Right cardiac atrium (tissue), 5 donors: Measurements from ENCODE around the gene STK11IP. TPM values are rescaled to one million over a fixed set of nuclear protein-coding genes. Genes with fewer than 3 reads are reported as not detected.

Source experiments
- ATAC-seq, 2 donors: fragments of 200-7000 bp; cut with Tn5 transposase; one replicate each; pipeline versions ENCODE4 v1.8.0 to v1.9.1; 2020; ENCODE audit warnings: moderate library complexity in 2 of 2, mild to moderate bottlenecking in 1 of 2
- DNase-seq, 3 donors: peaks; one replicate each; pipeline ENCODE4 v3.0.0-alpha.2; 2020
- H3K27ac ChIP-seq: one replicate; pipeline ENCODE4 v1.5.1; 2013; ENCODE audit warnings: mild to moderate bottlenecking, low read length, control low read depth, moderate library complexity
- H3K27me3 ChIP-seq: one replicate; pipeline ENCODE4 v1.6.1; 2013; ENCODE audit not compliant: control insufficient read depth, insufficient read depth
- H3K4me1 ChIP-seq: one replicate; pipeline ENCODE4 v1.6.1; 2013; ENCODE audit warnings: low read length; ENCODE audit not compliant: control insufficient read depth, insufficient read depth
- H3K4me3 ChIP-seq: one replicate; pipeline ENCODE4 v1.5.1; 2013; ENCODE audit warnings: low read length, control low read depth
- H3K9me3 ChIP-seq: one replicate; pipeline ENCODE4 v1.6.1; 2013; ENCODE audit warnings: low read length; ENCODE audit not compliant: control insufficient read depth
- WGBS: extraction: QIAGEN DNeasy Blood & Tissue Kit; methylation state at CpG from one replicate; pipeline ENCODE4 v1.1.7; 2013; 5-methylcytosine and 5-hydroxymethylcytosine counted together
- intact Hi-C, 4 donors: fragments of 100-400 bp; cut with DNase I; formaldehyde crosslinking; loops; one replicate each; pipeline versions ENCODE4 v1.11.0 to v1.14.0; 2022 to 2023
- polyA plus RNA-seq: library from polyadenylated mRNA; stranded (reverse); fragments of 200-250 nt; gene quantifications from one replicate; pipeline ENCODE4 v1.2.3, GENCODE V29; 2013
- total RNA-seq, 4 donors: library from RNA; stranded (reverse); fragmentation: NEBNext Ultra II Directional; extraction: Animal tissue kit (Norgen Biotek cat#: 25700); gene quantifications; one replicate each; pipeline ENCODE4 v1.2.1, GENCODE V29; 2021
- donor health status: healthy with polysubstance abuse.
- donor health status: DM: no; HTN: yes; CAD: no.
- donor health status: DM: no; HTN: no; CAD: no.
- donor health status: DM: no; HTN: yes; CAD: no; lungs with severe emphysema.
- donor health status: DM: yes; HTN: yes; CAD: no.

The STK11IP gene
- total and polyA plus RNA-seq, 5 donors, result 12.1 to 19.0 (median 14.2) TPM

- Histone ChIP-seq H3K4me3 (no peak overlapping the region), H3K27ac (peak overlapping the region; percentile 93), H3K9me3 (no peaks in the 10 kb centered on the region), H3K4me1 (no peaks in the 10 kb centered on the region), H3K27me3 (no peaks in the 10 kb centered on the region)
- DNase-seq (peak; percentile 70 to 83 (median 79)), ATAC-seq (peak; percentile 67 to 75)
- intact Hi-C loops, result loop anchor here in 1 of 4 donors (5.0 kb wide), 1 partner anchor 58 kb away; the partner anchor contains the start of genes INHA and OBSL1
- WGBS, result 64% methylated on average over 20 of the region's 20 CpGs
Observed at GRCh38 chr2:219629976-219630695, 32.5 kb downstream of the STK11IP start.

- DNase-seq (peak; percentile 78 to 91 (median 89)), ATAC-seq (peak; percentile 73 to 76)
- H3K4me1 ChIP-seq, result no peaks in the 10 kb centered on the region
- no peaks in the 10 kb centered on the region for H3K27me3 ChIP-seq
- H3K9me3 ChIP-seq, result no peaks in the 10 kb centered on the region
- 56% methylated on average over 17 of the region's 17 CpGs for WGBS
- H3K4me3 ChIP-seq, result peak overlapping the region; percentile 6
- intact Hi-C loops, result no loop called here
- H3K27ac ChIP-seq, result peak overlapping the region; percentile 82
Observed at GRCh38 chr2:219630770-219631405, 33.2 kb downstream of the STK11IP start.

GRCh38 chr2:219631406-219631891, 33.8 kb downstream of the STK11IP start:
- intact Hi-C loops, result no loop called here

GRCh38 chr2:219631904-219632759, 34.5 kb downstream of the STK11IP start:
- ATAC-seq, result no peak
- 71% methylated on average over 34 of the region's 34 CpGs for WGBS
- peak; percentile 24 to 76 (median 64) for DNase-seq
- Histone ChIP-seq H3K4me1 (no peaks in the 10 kb centered on the region), H3K27me3 (no peaks in the 10 kb centered on the region), H3K4me3 (no peak overlapping the region), H3K9me3 (no peaks in the 10 kb centered on the region), H3K27ac (peak overlapping the region; percentile 82)
- intact Hi-C loops, result no loop called here

More at GRCh38 chr2:219631406-219631891, 33.8 kb downstream of the STK11IP start:
- WGBS, result 72% methylated on average over 9 of the region's 9 CpGs
- no peaks in the 10 kb centered on the region for H3K9me3 ChIP-seq
- peak overlapping the region; percentile 82 for H3K27ac ChIP-seq
- no peaks in the 10 kb centered on the region for H3K4me1 ChIP-seq
- peak in 2 of 3 donors; percentile 16 to 61 for DNase-seq
- no peaks in the 10 kb centered on the region for H3K27me3 ChIP-seq
- H3K4me3 ChIP-seq, result peak overlapping the region; percentile 6
- no peak for ATAC-seq

GRCh38 chr2:219632760-219633105, 35.1 kb downstream of the STK11IP start:
- Histone ChIP-seq H3K4me3 (no peak overlapping the region), H3K27ac (peak overlapping the region; percentile 82), H3K27me3 (no peaks in the 10 kb centered on the region), H3K9me3 (no peaks in the 10 kb centered on the region), H3K4me1 (no peaks in the 10 kb centered on the region)
- ATAC-seq (no peak), DNase-seq (no peak)
- intact Hi-C loops, result no loop called here
- 74% methylated on average over 8 of the region's 8 CpGs for WGBS

GRCh38 chr2:219633276-219634065, 35.8 kb downstream of the STK11IP start:
- no peaks in the 10 kb centered on the region for H3K9me3 ChIP-seq
- H3K27me3 ChIP-seq, result no peaks in the 10 kb centered on the region
- 76% methylated on average over 22 of the region's 22 CpGs for WGBS
- H3K27ac ChIP-seq, result peak overlapping the region; percentile 82
- no peak overlapping the region for H3K4me3 ChIP-seq
- H3K4me1 ChIP-seq, result no peaks in the 10 kb centered on the region
- DNase-seq (peak in 1 of 3 donors; percentile 55), ATAC-seq (no peak)
- intact Hi-C loops, result no loop called here

- ATAC-seq, result no peak
- Histone ChIP-seq H3K27ac (peak overlapping the region; percentile 1), H3K4me1 (no peaks in the 10 kb centered on the region), H3K9me3 (no peaks in the 10 kb centered on the region), H3K4me3 (no peak overlapping the region), H3K27me3 (no peaks in the 10 kb centered on the region)
- intact Hi-C loops, result no loop called here
- 80% methylated on average over 15 of the region's 15 CpGs for WGBS
- no peak for DNase-seq
Observed at GRCh38 chr2:219634171-219634940, 36.7 kb downstream of the STK11IP start.

- WGBS, result 70% methylated on average over 22 of the region's 22 CpGs
- H3K27me3 ChIP-seq, result no peaks in the 10 kb centered on the region
- no peak overlapping the region for H3K4me3 ChIP-seq
- peak overlapping the region; percentile 1 for H3K27ac ChIP-seq
- intact Hi-C loops, result no loop called here
- H3K4me1 ChIP-seq, result no peaks in the 10 kb centered on the region
- H3K9me3 ChIP-seq, result no peaks in the 10 kb centered on the region
- DNase-seq (no peak), ATAC-seq (no peak)
Observed at GRCh38 chr2:219634951-219635751, 37.5 kb downstream of the STK11IP start.

- no peak for ATAC-seq
- Histone ChIP-seq H3K4me1 (no peaks in the 10 kb centered on the region), H3K27me3 (no peaks in the 10 kb centered on the region), H3K4me3 (no peak overlapping the region), H3K27ac (peak overlapping the region; percentile 49), H3K9me3 (no peaks in the 10 kb centered on the region)
- intact Hi-C loops, result no loop called here
- DNase-seq, result peak in 1 of 3 donors; percentile 46
- WGBS, result 80% methylated on average over 24 of the region's 24 CpGs
Observed at GRCh38 chr2:219636144-219636915, 38.7 kb downstream of the STK11IP start.
